HG02885 (cell line): ENCODE data around the gene ENTHD1.

Experiments
- ATAC-seq: cut with Tn5 transposase; IDR thresholded peaks from one replicate; pipeline ENCODE4 v1.9.1; 2021; ENCODE audit warnings: mild to moderate bottlenecking; ENCODE audit not compliant: unreplicated experiment, poor library complexity

The ENTHD1 gene

GRCh38 chr22:39699631-39700360 is 193.8 kb downstream of the ENTHD1 start:
- ATAC-seq, result no peak

GRCh38 chr22:39697790-39698430 is 195.7 kb downstream of the ENTHD1 start:
- no peak for ATAC-seq

DNA sequence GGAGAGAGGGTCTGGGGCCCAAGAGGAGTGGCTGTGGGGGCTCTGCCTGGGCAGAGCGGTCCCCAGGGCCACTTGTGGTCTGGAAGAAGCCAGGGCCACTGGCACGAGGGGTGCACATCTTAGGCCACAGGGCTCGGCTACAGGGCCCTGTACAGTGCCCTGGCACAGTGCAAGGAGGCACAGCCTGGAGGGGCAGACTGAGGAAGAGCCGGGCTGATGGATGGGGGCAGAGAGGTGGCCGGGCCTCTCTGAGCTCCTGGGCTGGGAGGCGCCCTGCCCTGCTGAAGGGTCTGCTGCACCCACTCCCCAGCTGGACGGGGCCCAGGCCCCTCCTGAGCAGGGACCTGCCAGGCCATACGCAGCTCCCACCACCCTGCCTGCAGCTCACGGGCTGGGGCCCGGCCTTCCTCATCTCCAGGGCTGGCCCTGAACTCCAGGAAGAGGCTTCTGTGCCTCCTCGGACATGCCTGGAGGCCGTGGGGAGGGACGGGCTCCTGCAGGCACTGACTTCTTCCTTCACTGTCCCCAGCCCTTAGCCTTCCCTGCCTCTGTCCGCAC is 199.5 kb downstream of the ENTHD1 start:
- ATAC-seq, result no peak
